ENCODE results near the gene MAP2K6.

Gene MAP2K6

DNA sequence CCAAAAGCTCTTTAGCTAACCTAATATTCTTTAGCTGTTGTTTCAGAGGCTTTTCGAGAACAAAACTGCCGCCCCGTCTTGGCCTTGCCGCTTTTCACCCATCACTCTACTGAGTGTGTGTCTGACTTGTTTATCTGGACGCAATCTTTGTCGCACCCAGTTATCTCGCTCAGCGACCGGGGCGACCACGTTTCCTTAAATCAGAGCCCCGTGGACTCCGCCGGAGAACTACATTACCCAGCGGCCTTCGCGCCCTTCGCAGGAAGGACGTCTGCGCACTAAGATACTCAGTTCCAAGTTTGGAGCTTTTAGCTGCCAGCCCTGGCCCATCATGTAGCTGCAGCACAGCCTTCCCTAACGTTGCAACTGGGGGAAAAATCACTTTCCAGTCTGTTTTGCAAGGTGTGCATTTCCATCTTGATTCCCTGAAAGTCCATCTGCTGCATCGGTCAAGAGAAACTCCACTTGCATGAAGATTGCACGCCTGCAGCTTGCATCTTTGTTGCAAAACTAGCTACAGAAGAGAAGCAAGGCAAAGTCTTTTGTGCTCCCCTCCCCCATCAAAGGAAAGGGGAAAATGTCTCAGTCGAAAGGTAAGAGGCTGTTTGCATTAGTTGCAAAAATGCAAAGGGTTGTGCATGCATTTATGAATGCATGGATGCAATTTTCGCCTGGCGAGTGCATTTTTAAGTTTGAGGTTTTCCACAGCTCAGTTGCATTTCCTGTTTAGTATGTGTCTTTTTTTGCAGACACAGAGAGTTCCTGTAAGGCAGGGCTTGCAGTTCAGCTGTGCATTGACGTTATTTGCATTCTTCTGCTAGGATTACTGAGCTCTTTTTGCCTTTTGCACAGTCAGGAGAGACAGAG is at the start of gene MAP2K6:
Gene MAP2K6 (plus strand): TSS at position 290 of the 867 bp plus-strand sequence. CDS start 288 bp downstream, at position 578.
- DNase-seq, result peak; percentile 81

- no peak for DNase-seq
Measured at GRCh38 chr17:69367298-69367697, 47.2 kb upstream of the MAP2K6 start.

GRCh38 chr17:69373069-69373468 is 41.4 kb upstream of the MAP2K6 start:
- DNase-seq, result no peak

GRCh38 chr17:69375229-69375628 is 39.3 kb upstream of the MAP2K6 start:
- no peak for DNase-seq

DNA sequence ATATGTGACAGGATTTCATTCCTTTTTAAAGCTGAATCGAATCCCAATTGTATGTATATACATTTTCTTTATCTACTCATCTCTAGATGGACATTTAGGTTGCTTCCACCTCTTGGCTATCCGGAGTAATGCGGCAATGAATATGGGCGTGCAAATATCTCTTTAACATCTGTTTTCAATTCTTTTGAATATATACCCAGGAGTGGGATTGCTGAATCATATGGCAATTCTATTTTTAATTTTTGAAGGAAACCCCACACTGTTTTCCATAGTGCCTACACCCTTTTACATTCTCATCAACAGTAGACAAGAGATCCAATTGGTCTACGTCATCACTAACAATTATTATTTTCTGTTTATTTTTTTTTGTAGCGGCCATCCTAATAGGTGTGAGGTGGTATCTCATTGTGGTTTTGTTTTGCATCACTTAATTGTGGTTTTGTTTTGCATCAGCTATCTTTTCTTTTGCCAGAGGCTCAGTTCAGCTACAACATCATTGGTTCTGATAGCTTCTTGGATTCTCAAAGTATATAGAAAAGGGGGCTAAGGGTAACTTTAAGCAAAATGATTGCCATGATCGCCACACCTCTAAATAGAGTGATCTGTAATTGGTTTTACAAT is 25.6 kb upstream of the MAP2K6 start:
- no peak for DNase-seq

DNA sequence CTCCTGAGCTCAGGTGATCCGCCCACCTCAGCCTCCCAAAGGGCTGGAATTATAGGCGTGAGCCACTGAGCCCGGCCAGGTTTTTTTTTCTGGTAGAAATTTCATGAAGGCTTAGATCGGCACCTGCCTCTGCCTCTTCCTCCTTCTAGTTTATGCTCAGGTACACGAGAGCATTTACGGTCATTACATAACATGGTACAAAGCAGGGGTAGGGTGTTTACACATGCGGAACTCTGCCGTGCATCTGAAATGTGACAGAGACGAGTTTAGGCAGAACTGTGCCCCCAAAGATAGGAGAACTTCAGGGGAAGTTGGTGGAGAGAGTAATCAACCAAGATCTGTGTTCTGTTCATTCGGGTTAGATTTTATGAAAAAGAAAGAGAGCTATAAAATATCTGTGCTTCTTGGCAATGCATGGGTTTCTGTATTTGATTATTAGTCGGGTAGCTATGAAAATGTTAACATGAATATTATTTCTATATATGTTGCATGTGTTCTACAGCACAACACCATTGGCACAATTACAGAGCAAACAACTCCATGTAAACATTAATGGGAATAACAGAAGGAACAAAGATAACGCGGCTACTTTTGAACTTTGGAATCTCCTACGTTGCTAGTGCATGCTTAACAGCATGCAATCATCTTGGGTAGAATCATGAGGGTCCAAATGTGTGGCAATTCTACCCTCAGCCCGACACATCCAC is 23.5 kb upstream of the MAP2K6 start:
- peak; percentile 25 for DNase-seq

- DNase-seq, result no peak
Measured at GRCh38 chr17:69401251-69401650, 13.2 kb upstream of the MAP2K6 start.

GRCh38 chr17:69402052-69402451 is 12.4 kb upstream of the MAP2K6 start:
- no peak for DNase-seq

DNA sequence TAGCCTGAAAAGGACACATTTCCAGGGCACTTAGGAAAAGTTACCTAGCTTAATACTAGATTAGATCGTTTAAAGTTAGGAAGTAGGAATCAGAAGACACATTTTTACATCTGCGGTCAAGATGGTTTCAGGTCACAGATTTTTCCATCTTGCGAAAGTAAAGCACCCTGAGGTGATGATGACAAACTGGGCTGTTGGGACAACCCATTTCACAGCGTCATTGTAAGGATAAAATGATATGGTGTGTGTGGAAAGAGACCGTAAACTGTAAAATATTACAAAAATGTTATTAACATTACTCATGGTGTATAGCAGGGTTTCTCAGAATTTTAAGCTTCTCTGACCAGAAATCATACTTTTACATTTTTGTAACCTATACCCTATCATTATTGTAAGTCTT is 10.1 kb upstream of the MAP2K6 start:
- no peak for DNase-seq

DNA sequence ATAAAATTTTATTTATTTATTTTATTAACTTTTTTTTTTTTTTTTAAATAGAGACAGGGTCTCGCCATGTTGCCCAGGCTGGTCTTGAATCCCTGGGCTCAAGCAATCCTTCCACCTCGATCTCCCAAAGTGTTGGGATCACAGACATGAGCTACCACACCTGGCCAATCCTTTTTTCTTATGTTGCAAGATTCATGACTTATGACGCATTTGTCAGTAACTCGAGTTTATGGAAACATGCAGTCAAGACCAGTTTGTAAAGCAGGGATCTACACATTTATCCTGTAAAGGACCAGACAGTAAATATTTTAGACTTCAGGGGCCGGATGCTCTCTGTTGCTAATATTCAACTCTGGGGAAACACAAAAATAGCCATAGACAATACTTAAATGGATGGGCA is 9.4 kb upstream of the MAP2K6 start:
- DNase-seq, result no peak

GRCh38 chr17:69406941-69407340 is 7.6 kb upstream of the MAP2K6 start:
- DNase-seq, result no peak

- DNase-seq, result no peak
Measured at GRCh38 chr17:69407759-69408158, 6.7 kb upstream of the MAP2K6 start.

DNA sequence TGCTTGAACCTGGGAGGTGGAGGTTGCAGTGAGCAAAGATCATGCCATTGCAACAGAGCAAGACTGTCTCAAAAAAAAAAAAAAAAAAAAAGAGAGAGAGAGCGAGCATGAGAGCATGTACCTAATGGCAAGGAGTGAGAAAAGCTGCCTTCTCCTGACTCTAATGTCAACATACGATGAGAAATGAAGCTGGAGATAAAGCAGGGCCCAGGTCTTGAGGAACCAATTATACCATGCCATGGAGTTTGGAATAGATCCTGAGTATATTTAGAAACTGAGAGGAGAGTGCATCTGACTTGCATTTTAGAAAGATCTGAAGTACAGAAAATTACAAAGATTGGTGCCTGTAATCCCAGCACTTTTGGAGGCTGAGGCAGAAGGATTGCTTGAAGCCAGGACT is 3.8 kb upstream of the MAP2K6 start:
- DNase-seq, result no peak

- DNase-seq, result no peak
Measured at GRCh38 chr17:69411766-69412165, 2.7 kb upstream of the MAP2K6 start.

DNA sequence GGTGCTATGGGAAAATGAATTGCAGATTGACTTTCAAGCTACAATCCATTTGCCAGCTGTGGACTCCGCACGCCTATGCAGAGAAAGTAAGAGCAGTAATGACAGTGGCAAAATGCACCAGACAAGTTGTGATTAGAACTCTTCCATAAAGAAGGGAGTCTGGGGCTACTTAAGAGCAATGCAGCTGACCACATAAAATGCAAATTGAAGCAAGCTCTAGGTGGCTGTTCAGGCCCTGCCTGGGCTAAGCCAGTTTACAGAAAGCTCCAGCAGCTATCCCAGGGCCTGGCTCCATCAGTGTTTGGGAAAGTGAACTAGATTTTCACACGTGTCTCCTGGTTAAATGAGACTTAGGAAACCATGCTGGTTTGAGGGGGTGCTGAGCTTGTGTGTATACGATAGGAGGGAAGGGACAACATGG is 2.2 kb upstream of the MAP2K6 start:
- no peak for DNase-seq

DNA sequence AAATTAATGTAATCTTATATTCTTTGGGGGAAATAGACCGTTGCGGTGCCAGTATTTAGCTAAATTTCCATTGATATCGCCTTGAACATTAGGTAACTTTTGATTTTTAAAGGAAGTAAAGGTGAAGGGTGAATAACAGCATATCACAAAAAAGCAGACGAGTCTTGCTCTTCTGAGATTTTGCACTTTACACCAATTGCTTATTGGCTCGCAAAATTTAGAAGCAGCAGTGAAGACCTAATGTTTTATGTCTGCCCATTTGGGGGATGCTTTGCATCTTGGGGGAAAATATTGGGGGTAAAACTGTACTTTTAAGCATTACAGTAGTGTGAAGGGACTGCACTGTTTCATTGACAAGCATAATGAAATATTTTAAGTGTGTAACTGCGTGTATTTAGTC is 934 bp downstream of the MAP2K6 start:
- DNase-seq, result no peak

- DNase-seq, result no peak
Measured at GRCh38 chr17:69417545-69418483, 3.3 kb downstream of the MAP2K6 start.

DNA sequence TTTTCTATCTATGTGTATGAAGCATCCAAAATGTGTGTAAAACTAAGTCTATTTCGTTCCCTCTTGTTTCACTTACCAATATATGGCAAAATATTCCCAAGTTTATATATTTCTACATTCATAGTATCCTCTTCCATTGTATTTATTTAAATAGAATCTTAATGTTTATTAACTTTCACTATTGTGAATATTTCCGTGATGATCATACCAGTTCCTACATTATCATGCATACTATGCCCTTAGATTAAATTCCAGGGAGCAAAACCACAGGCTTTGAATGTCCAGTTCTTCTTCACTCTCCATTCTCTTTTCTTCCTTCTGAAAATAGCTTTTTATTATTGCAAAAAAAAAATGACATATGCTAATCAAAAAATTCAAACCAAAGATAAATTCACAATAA is 4.0 kb downstream of the MAP2K6 start:
- no peak for DNase-seq

- no peak for DNase-seq
Measured at GRCh38 chr17:69423450-69423849, 9.0 kb downstream of the MAP2K6 start.

DNA sequence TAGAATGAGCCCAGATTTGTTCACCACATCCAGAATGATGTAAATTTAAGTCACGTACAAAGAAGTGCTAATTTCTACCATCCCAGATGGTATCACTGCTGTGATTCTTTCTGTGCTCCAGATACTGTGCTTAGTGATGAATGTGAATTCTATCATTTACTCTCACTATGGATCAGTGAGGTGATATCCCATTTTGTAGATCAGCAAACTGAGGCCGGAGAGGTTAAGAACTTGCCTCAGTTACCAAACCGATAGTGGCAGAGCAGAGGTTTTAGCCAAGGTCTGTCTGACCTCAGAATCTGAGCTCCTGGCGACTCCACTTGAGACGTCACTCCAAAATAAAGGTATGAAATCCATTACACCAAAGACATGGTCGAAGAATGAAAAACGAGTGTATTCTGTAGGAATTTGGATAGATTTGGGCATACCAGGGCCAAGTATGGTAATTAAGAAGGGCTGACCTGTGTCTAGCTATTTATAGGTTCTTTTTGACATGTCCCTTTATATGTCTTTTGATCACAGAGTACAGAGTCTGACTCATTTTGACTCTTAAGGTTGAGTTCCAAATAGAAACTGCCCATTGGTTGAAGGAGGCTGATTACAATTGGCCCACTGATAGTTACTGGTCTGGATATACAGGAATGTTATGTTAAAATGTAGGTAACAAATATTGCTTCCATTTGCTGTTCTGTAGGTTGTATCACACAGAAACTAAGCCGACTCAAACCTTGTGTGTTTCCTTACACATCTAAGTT is 10.0 kb downstream of the MAP2K6 start:
- no peak for DNase-seq

DNA sequence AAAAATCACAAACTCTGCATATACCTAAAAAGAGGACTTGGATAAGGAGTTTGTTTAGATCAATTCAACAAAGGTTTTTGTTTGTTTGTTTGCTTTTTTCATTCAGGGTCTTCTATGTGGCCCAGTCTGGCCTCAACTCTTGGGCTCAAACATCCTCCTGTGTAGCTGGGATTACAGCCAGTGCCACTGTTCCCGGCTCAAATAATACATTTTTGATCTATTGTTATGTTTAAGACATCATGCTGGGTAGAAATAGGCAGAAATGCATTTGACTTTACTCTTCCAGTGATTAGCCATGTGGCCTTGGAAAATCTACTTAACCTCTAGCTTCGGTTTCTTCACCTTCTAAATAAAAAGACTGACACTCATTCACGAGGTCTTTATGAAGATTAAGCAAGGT is 11.5 kb downstream of the MAP2K6 start:
- no peak for DNase-seq

Data from NCI-H774 (cell line).